Left forelimb (tissue), 1 donor: Measurements from ENCODE around the gene WASF2.
A peak's percentile ranks its signal among the peaks of the same experiment; 100 is the strongest.
"Not testable (repeated sequence)": the region's sequence is repeated elsewhere in the genome, so short reads cannot be mapped to it uniquely, and the experiment has no call there.

Experiments used
- DNase-seq: peaks from one replicate; pipeline ENCODE4 v3.0.0-alpha.2; 2018; ENCODE audit warnings: low spot score

Gene WASF2

GRCh38 chr1:27489973-27490741, at the start of gene WASF2:
Gene WASF2 (minus strand): TSS chr1:27490167. CDS start chr1:27428890, 61,277 bp downstream.
- DNase-seq = peak; percentile 99

- no peak for DNase-seq
Observed at GRCh38 chr1:27538793-27539192, 48.8 kb upstream of the WASF2 start.

- DNase-seq = not testable (repeated sequence)
Observed at GRCh38 chr1:27538305-27538676, 48.3 kb upstream of the WASF2 start.

- DNase-seq = no peak
Observed at GRCh38 chr1:27536767-27537166, 46.8 kb upstream of the WASF2 start.

GRCh38 chr1:27536010-27536757, 46.2 kb upstream of the WASF2 start:
- DNase-seq = peak; percentile 62

GRCh38 chr1:27535386-27535785, 45.4 kb upstream of the WASF2 start:
- no peak for DNase-seq

- DNase-seq = peak; percentile 63
Observed at GRCh38 chr1:27531959-27532685, 42.2 kb upstream of the WASF2 start.

GRCh38 chr1:27530192-27530591, 40.2 kb upstream of the WASF2 start:
- DNase-seq = no peak

- DNase-seq = no peak
Observed at GRCh38 chr1:27529704-27530018, 39.7 kb upstream of the WASF2 start.

- DNase-seq = peak; percentile 90
Observed at GRCh38 chr1:27528818-27529703, 39.1 kb upstream of the WASF2 start.

GRCh38 chr1:27527890-27528817, 38.2 kb upstream of the WASF2 start:
- peak; percentile 74 for DNase-seq

- DNase-seq = peak; percentile 87
Observed at GRCh38 chr1:27527223-27527889, 37.4 kb upstream of the WASF2 start.

GRCh38 chr1:27526569-27527222, 36.7 kb upstream of the WASF2 start:
- DNase-seq = peak; percentile 65

GRCh38 chr1:27525296-27526272, 35.6 kb upstream of the WASF2 start:
- peak; percentile 59 for DNase-seq

- DNase-seq = no peak
Observed at GRCh38 chr1:27523337-27524020, 33.5 kb upstream of the WASF2 start.

GRCh38 chr1:27522432-27523336, 32.7 kb upstream of the WASF2 start:
- DNase-seq = peak; percentile 87
